GM12878 (cell line): ENCODE measurements around the gene DDC.

ENCODE experiments used
- CHD2 ChIP-seq: IDR thresholded peaks from 2 replicates; pipeline ENCODE4 v1.6.1; 2011; ENCODE audit warnings: low read depth, low read length, improper control_type of control experiment, borderline replicate concordance
- E4F1 ChIP-seq: fragments of 450-650 bp; IDR thresholded peaks from 2 replicates; pipeline ENCODE4 v1.6.1; 2018; ENCODE audit warnings: borderline replicate concordance, mild to moderate bottlenecking; ENCODE audit not compliant: partially characterized antibody
- ESRRA ChIP-seq: IDR thresholded peaks from 2 replicates; pipeline ENCODE4 v1.6.1; 2012; ENCODE audit warnings: mild to moderate bottlenecking, low read length, improper control_type of control experiment
- MXI1 ChIP-seq: fragments of 150-350 bp; IDR thresholded peaks from 2 replicates; pipeline ENCODE4 v1.6.1; 2011; ENCODE audit warnings: low read depth, mild to moderate bottlenecking, inconsistent platforms, low read length, improper control_type of control experiment
- POLR2A ChIP-seq: IDR thresholded peaks from 2 replicates; pipeline ENCODE4 v1.6.1; 2011; ENCODE audit warnings: low read depth, mild to moderate bottlenecking, low read length
- RAD21 ChIP-seq: IDR thresholded peaks from 2 replicates; pipeline ENCODE4 v1.6.1; 2011; ENCODE audit warnings: mild to moderate bottlenecking, low read depth, low read length, moderate library complexity; ENCODE audit not compliant: insufficient read depth
- SMARCA5 ChIP-seq: fragments of 450-650 bp; IDR thresholded peaks from 2 replicates; pipeline ENCODE4 v1.6.1; 2017; ENCODE audit warnings: mild to moderate bottlenecking
- SUZ12 ChIP-seq: fragments of 200-600 bp; sonication (generic); IDR thresholded peaks from one replicate; pipeline ENCODE4 v1.6.1; 2018; ENCODE audit warnings: antibody characterized with exemption, mild to moderate bottlenecking; ENCODE audit not compliant: unreplicated experiment
- TARDBP ChIP-seq: IDR thresholded peaks from 2 replicates; pipeline ENCODE4 v1.6.1; 2016; ENCODE audit warnings: borderline replicate concordance
- TBL1XR1 ChIP-seq: IDR thresholded peaks from 2 replicates; pipeline ENCODE4 v1.6.1; 2012; ENCODE audit warnings: low read depth, low read length, improper control_type of control experiment
- ZNF384 ChIP-seq: IDR thresholded peaks from 2 replicates; pipeline ENCODE4 v1.6.1; 2012; ENCODE audit warnings: low read depth, mild to moderate bottlenecking, low read length, improper control_type of control experiment, borderline replicate concordance
- ZSCAN29 ChIP-seq: fragments of 450-650 bp; IDR thresholded peaks from 2 replicates; pipeline ENCODE4 v1.6.1; 2017; ENCODE audit warnings: mild to moderate bottlenecking, moderate library complexity
- TF ChIP-seq, protein P1 (sequence below): IDR thresholded peaks from 2 replicates; pipeline ENCODE4 v1.6.1; 2012; ENCODE audit warnings: low read depth, low read length, improper control_type of control experiment
- TF ChIP-seq, protein P2 (sequence below): IDR thresholded peaks from 2 replicates; pipeline ENCODE4 v1.6.1; 2012; ENCODE audit warnings: low read depth, low read length, improper control_type of control experiment

- TF ChIP-seq, protein P1, sequence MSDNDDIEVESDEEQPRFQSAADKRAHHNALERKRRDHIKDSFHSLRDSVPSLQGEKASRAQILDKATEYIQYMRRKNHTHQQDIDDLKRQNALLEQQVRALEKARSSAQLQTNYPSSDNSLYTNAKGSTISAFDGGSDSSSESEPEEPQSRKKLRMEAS, result no peak
- no peak for TF ChIP-seq SUZ12
- TF ChIP-seq POLR2A, result no peak
- TF ChIP-seq RAD21, result no peak
- TF ChIP-seq E4F1, result no peak
- TF ChIP-seq TBL1XR1, result no peak
- TF ChIP-seq ESRRA, result no peak
- TF ChIP-seq, protein P2, sequence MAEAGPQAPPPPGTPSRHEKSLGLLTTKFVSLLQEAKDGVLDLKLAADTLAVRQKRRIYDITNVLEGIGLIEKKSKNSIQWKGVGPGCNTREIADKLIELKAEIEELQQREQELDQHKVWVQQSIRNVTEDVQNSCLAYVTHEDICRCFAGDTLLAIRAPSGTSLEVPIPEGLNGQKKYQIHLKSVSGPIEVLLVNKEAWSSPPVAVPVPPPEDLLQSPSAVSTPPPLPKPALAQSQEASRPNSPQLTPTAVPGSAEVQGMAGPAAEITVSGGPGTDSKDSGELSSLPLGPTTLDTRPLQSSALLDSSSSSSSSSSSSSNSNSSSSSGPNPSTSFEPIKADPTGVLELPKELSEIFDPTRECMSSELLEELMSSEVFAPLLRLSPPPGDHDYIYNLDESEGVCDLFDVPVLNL, result no peak
- no peak for TF ChIP-seq MXI1
- no peak for TF ChIP-seq ZNF384
- no peak for TF ChIP-seq CHD2
- no peak for TF ChIP-seq ZSCAN29
- no peak for TF ChIP-seq SMARCA5
- no peak for TF ChIP-seq TARDBP
Measured at GRCh38 chr7:50504646-50505546, 60.3 kb downstream of the DDC start.
